WTC11 (cell line): ENCODE results near the gene TBC1D22B. TPM values are rescaled to one million over a fixed set of nuclear protein-coding genes. Genes with fewer than 3 reads are reported as not detected.

Experiments used
- ATAC-seq: fragments of 200-7000 bp; cut with Tn5 transposase; 2 replicates; pipeline ENCODE4 v1.10.0; 2021; ENCODE audit warnings: mild to moderate bottlenecking, moderate library complexity
- CTCF ChIA-PET: fragments of 300-600 bp; sonication (Branson Sonifier 250); formaldehyde crosslinking; loops from one replicate; lab custom pipeline; 2021; ENCODE audit warnings: antibody characterized with exemption; lab: Charles Lee
- POLR2A ChIA-PET: fragments of 350-600 bp; sonication (Branson Sonifier 250); formaldehyde crosslinking; loops from one replicate; lab custom pipeline; 2021; ENCODE audit warnings: antibody characterized with exemption; lab: Charles Lee
- DNase-seq: peaks from one replicate; pipeline ENCODE4 v3.0.0; 2021; ENCODE audit warnings: low spot score
- H3K27ac Mint-ChIP-seq: 2 replicates; pipeline ENCODE4 v1.8.0; 2021; ENCODE audit warnings: mixed read lengths
- H3K27me3 Mint-ChIP-seq: 2 replicates; pipeline ENCODE4 v1.8.0; 2021; ENCODE audit warnings: low read depth, mild to moderate bottlenecking, moderate library complexity, mixed read lengths
- H3K36me3 Mint-ChIP-seq: 2 replicates; pipeline ENCODE4 v1.8.0; 2021; ENCODE audit warnings: mixed read lengths
- H3K4me1 Mint-ChIP-seq: 2 replicates; pipeline ENCODE4 v1.8.0; 2022; ENCODE audit warnings: mixed read lengths
- H3K4me3 Mint-ChIP-seq: 2 replicates; pipeline ENCODE4 v1.8.0; 2021; ENCODE audit warnings: mild to moderate bottlenecking, moderate library complexity, mixed read lengths
- H3K9me3 Mint-ChIP-seq: 2 replicates; pipeline ENCODE4 v1.8.0; 2021; ENCODE audit warnings: mixed read lengths
- ATF1 ChIP-seq: sonication (generic); formaldehyde crosslinking; IDR thresholded peaks from 2 replicates; pipeline ENCODE4 v1.8.1; 2023; ENCODE audit warnings: mild to moderate bottlenecking, moderate library complexity, missing genetic modification reagents
- CREM ChIP-seq: sonication (generic); formaldehyde crosslinking; IDR thresholded peaks from 2 replicates; pipeline ENCODE4 v1.8.1; 2022; ENCODE audit warnings: mild to moderate bottlenecking, missing genetic modification reagents, moderate library complexity
- FOXJ3 ChIP-seq: sonication (generic); formaldehyde crosslinking; IDR thresholded peaks from 2 replicates; pipeline ENCODE4 v1.9.0; 2021; ENCODE audit warnings: missing genetic modification reagents, mild to moderate bottlenecking, borderline replicate concordance
- FOXP1 ChIP-seq: sonication (generic); formaldehyde crosslinking; IDR thresholded peaks from 2 replicates; pipeline ENCODE4 v1.8.0; 2022; ENCODE audit warnings: missing genetic modification reagents, mild to moderate bottlenecking, moderate library complexity, borderline replicate concordance
- MYBL2 ChIP-seq: sonication (generic); formaldehyde crosslinking; IDR thresholded peaks from 2 replicates; pipeline ENCODE4 v1.8.1; 2023; ENCODE audit warnings: mild to moderate bottlenecking, moderate library complexity, missing genetic modification reagents
- NR2C2 ChIP-seq: sonication (generic); formaldehyde crosslinking; IDR thresholded peaks from 2 replicates; pipeline ENCODE4 v1.8.0; 2022; ENCODE audit warnings: mild to moderate bottlenecking, missing genetic modification reagents
- SMAD4 ChIP-seq: sonication (generic); formaldehyde crosslinking; IDR thresholded peaks from 2 replicates; pipeline ENCODE4 v1.8.0; 2022; ENCODE audit warnings: mild to moderate bottlenecking, missing genetic modification reagents
- TCF7 ChIP-seq: sonication (generic); formaldehyde crosslinking; IDR thresholded peaks from 2 replicates; pipeline ENCODE4 v1.8.0; 2022; ENCODE audit warnings: mild to moderate bottlenecking, low read depth, missing genetic modification reagents, moderate library complexity
- TEAD4 ChIP-seq: sonication (generic); formaldehyde crosslinking; IDR thresholded peaks from 2 replicates; pipeline ENCODE4 v1.8.0; 2022; ENCODE audit warnings: mild to moderate bottlenecking, missing genetic modification reagents
- TP53 ChIP-seq: sonication (generic); formaldehyde crosslinking; IDR thresholded peaks from 2 replicates; pipeline ENCODE4 v1.8.1; 2023; ENCODE audit warnings: mild to moderate bottlenecking, missing genetic modification reagents
- ZNF138 ChIP-seq: sonication (generic); formaldehyde crosslinking; conservative IDR thresholded peaks from 2 replicates; pipeline ENCODE4 v1.8.1; 2022; ENCODE audit warnings: mild to moderate bottlenecking, moderate library complexity, missing genetic modification reagents
- ZNF671 ChIP-seq: fragments of 250-450 bp; sonication (Bioruptor Pico); IDR thresholded peaks from 2 replicates; pipeline ENCODE4 v1.8.0; 2021; ENCODE audit warnings: mild to moderate bottlenecking
- total RNA-seq: library from RNA; stranded (reverse); gene quantifications from 3 replicates; pipeline ENCODE4 v1.2.3, GENCODE V29; 2021
- TF ChIP-seq, protein P1 (sequence below): fragments of 250-450 bp; sonication (Bioruptor Pico); IDR thresholded peaks from 2 replicates; pipeline ENCODE4 v1.8.0; 2021; ENCODE audit warnings: mild to moderate bottlenecking
- TF ChIP-seq, protein P2 (sequence below): sonication (generic); formaldehyde crosslinking; IDR thresholded peaks from 2 replicates; pipeline ENCODE4 v1.8.1; 2023; ENCODE audit warnings: mild to moderate bottlenecking, missing genetic modification reagents
- TF ChIP-seq, protein P3 (sequence below): sonication (generic); formaldehyde crosslinking; IDR thresholded peaks from 2 replicates; pipeline ENCODE4 v1.8.1; 2022; ENCODE audit warnings: mild to moderate bottlenecking, moderate library complexity, missing genetic modification reagents
- TF ChIP-seq, protein P4 (sequence below): sonication (generic); formaldehyde crosslinking; IDR thresholded peaks from 2 replicates; pipeline ENCODE4 v1.8.1; 2023; ENCODE audit warnings: mild to moderate bottlenecking, missing genetic modification reagents, moderate library complexity
- TF ChIP-seq, protein P5 (sequence below): sonication (generic); formaldehyde crosslinking; IDR thresholded peaks from 2 replicates; pipeline ENCODE4 v1.8.1; 2023; ENCODE audit warnings: mild to moderate bottlenecking, moderate library complexity, missing genetic modification reagents
- TF ChIP-seq, protein P6 (sequence below): sonication (generic); formaldehyde crosslinking; conservative IDR thresholded peaks from 2 replicates; pipeline ENCODE4 v1.8.1; 2022; ENCODE audit warnings: mild to moderate bottlenecking, missing genetic modification reagents
- TF ChIP-seq, protein P7 (sequence below): sonication (generic); formaldehyde crosslinking; IDR thresholded peaks from 2 replicates; pipeline ENCODE4 v1.8.1; 2022; ENCODE audit warnings: mild to moderate bottlenecking, missing genetic modification reagents, moderate library complexity, borderline replicate concordance

TBC1D22B gene
- total RNA-seq, 1 experiment from 2014 or later: 16.4 TPM

DNA sequence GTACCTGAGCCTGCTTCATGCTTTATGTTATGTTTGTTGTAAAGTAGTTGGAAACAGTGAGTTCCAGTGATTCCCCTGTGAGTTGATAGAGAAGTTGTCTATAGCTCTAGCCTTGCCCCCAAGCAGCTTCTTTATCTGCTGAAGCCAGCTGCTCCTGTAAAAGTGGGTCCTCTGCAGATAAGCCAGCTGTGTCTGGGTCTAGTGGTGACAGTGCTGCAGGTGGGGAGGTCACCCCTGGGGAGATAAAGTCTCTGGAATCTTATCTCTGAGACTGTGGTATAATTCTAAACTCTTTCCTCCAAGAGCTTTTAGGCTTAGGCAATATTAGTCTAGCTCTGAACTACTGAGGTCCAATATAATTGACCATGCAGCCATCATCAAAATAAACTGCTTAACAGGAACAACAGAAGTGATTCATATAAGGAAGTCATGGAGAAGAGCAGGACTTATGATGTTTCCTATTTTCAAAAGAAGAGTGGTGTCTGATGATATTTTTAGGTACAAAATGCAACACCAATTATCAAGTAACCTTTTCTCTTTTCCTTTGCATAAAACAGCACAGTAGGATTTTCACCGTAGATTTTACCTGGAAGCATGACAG lies 44.6 kb downstream of the TBC1D22B start:
- Mint-ChIP-seq H3K4me1 (no peaks in the 10 kb centered on the region), H3K27me3 (no peaks in the 10 kb centered on the region), H3K36me3 (peaks cover 28% of the 10 kb centered on the region), H3K4me3 (no peak overlapping the region), H3K9me3 (peaks cover 6% of the 10 kb centered on the region; the same call in 1 of the 2 replicates), H3K27ac (no peak overlapping the region)
- TF ChIP-seq SMAD4 (CRISPR knock-in tag) (no peak), CREM (CRISPR knock-in tag) (no peak), FOXJ3 (CRISPR knock-in tag) (no peak), NR2C2 (CRISPR knock-in tag) (no peak), ATF1 (CRISPR knock-in tag) (no peak)
- TF ChIP-seq, protein P1, sequence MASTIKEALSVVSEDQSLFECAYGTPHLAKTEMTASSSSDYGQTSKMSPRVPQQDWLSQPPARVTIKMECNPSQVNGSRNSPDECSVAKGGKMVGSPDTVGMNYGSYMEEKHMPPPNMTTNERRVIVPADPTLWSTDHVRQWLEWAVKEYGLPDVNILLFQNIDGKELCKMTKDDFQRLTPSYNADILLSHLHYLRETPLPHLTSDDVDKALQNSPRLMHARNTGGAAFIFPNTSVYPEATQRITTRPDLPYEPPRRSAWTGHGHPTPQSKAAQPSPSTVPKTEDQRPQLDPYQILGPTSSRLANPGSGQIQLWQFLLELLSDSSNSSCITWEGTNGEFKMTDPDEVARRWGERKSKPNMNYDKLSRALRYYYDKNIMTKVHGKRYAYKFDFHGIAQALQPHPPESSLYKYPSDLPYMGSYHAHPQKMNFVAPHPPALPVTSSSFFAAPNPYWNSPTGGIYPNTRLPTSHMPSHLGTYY (CRISPR knock-in tag): no peak
- TF ChIP-seq, protein P2, sequence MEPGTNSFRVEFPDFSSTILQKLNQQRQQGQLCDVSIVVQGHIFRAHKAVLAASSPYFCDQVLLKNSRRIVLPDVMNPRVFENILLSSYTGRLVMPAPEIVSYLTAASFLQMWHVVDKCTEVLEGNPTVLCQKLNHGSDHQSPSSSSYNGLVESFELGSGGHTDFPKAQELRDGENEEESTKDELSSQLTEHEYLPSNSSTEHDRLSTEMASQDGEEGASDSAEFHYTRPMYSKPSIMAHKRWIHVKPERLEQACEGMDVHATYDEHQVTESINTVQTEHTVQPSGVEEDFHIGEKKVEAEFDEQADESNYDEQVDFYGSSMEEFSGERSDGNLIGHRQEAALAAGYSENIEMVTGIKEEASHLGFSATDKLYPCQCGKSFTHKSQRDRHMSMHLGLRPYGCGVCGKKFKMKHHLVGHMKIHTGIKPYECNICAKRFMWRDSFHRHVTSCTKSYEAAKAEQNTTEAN (CRISPR knock-in tag): no peak
- TF ChIP-seq, protein P3, sequence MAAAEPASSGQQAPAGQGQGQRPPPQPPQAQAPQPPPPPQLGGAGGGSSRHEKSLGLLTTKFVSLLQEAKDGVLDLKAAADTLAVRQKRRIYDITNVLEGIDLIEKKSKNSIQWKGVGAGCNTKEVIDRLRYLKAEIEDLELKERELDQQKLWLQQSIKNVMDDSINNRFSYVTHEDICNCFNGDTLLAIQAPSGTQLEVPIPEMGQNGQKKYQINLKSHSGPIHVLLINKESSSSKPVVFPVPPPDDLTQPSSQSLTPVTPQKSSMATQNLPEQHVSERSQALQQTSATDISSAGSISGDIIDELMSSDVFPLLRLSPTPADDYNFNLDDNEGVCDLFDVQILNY (CRISPR knock-in tag): no peak
- TF ChIP-seq, protein P4, sequence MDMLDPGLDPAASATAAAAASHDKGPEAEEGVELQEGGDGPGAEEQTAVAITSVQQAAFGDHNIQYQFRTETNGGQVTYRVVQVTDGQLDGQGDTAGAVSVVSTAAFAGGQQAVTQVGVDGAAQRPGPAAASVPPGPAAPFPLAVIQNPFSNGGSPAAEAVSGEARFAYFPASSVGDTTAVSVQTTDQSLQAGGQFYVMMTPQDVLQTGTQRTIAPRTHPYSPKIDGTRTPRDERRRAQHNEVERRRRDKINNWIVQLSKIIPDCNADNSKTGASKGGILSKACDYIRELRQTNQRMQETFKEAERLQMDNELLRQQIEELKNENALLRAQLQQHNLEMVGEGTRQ (CRISPR knock-in tag): no peak
- CTCF ChIA-PET: interaction anchor here (1.8 kb wide), 1 partner anchor 13 kb away, joined by 4 read pairs; no protein-coding TSS in a partner anchor
- ATAC-seq (no peak), DNase-seq (no peak)
- POLR2A ChIA-PET: no interaction called here

DNA sequence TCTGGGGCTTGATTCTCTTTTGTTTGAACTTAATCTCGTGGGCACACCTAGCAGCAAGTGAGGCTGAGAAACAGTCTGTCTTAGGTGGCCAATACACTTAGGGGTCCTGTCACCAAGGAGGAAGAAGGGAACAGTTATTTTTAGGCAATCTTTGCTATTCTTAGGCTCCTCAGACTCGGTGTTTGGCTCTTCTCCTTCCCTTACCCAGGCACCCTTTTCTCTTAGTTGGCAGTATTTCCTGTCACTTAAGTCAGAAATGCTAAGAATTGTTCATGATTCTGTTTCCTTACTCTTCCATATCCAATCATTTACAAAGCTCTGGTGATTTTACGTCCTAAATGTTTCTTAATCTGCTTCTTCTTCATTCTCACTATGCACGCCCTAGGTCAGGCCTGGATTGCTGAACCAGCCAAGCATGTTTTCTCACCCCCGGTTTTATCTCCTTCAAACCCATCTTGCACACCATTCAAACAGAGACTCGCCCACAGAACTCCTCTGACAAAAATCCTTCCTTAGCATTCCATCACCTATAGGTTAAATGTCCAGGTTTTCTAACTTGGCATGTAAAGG lies 45.6 kb downstream of the TBC1D22B start:
- Mint-ChIP-seq H3K27ac (no peak overlapping the region; the same call in 1 of the 2 replicates), H3K4me1 (no peaks in the 10 kb centered on the region), H3K4me3 (no peak overlapping the region), H3K36me3 (peaks cover 20% of the 10 kb centered on the region), H3K27me3 (no peaks in the 10 kb centered on the region), H3K9me3 (no peaks in the 10 kb centered on the region)
- no peak for ATAC-seq
- CTCF ChIA-PET: interaction anchor here (0.6 to 1.8 kb wide), 6 partner anchors 10 to 285 kb away, joined by 3 to 11 read pairs (median 4); no protein-coding TSS in a partner anchor
- POLR2A ChIA-PET: no interaction called here
- TF ChIP-seq FOXP1 (CRISPR knock-in tag): no peak
- no peak for TF ChIP-seq ZNF138
- TF ChIP-seq MYBL2 (CRISPR knock-in tag): no peak
- no peak for DNase-seq

DNA sequence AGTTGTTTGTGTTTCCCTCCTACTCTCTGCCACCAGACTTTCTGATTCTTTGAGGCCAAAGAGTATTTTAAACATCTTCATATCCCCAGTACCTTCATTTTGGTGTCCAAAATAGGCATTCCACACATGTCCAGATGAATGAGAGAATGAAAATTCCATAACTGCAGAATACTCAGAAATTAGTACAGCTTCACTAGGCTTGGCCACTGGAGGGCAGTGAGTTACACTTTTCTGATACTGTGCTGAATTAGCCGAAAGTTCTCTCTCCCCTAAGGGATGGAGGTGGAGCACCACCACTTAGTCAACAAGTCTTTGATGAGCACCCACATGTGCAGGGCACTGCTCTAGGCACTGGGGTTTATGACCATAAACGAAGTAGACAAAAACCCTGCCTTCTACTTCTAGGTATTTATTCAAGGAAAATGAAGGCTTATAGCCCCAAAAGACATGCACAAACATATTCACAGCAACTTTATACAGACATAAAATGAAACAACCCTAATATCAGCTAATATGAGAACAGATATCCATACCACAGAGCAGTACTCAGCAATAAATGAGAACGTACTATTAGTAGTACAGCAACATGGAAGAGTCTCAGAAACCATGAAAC lies 46.4 kb downstream of the TBC1D22B start:
- no peak overlapping the region for H3K27ac Mint-ChIP-seq
- CTCF ChIA-PET: interaction anchor here (0.6 to 1.8 kb wide), 7 partner anchors 10 to 487 kb away, joined by 3 to 11 read pairs (median 3); no protein-coding TSS in a partner anchor
- H3K4me1 Mint-ChIP-seq: no peaks in the 10 kb centered on the region
- POLR2A ChIA-PET: interaction anchor here (0.7 kb wide), 1 partner anchor 11 kb away, joined by 3 read pairs; no protein-coding TSS in a partner anchor
- no peak overlapping the region for H3K4me3 Mint-ChIP-seq
- DNase-seq (no peak), ATAC-seq (peak; percentile 69)
- H3K27me3 Mint-ChIP-seq: no peaks in the 10 kb centered on the region
- H3K36me3 Mint-ChIP-seq: peaks cover 17% of the 10 kb centered on the region; the same call in 1 of the 2 replicates
- H3K9me3 Mint-ChIP-seq: no peaks in the 10 kb centered on the region
- TF ChIP-seq, protein P5, sequence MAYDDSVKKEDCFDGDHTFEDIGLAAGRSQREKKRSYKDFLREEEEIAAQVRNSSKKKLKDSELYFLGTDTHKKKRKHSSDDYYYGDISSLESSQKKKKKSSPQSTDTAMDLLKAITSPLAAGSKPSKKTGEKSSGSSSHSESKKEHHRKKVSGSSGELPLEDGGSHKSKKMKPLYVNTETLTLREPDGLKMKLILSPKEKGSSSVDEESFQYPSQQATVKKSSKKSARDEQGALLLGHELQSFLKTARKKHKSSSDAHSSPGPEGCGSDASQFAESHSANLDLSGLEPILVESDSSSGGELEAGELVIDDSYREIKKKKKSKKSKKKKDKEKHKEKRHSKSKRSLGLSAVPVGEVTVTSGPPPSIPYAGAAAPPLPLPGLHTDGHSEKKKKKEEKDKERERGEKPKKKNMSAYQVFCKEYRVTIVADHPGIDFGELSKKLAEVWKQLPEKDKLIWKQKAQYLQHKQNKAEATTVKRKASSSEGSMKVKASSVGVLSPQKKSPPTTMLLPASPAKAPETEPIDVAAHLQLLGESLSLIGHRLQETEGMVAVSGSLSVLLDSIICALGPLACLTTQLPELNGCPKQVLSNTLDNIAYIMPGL: no peak
- TF ChIP-seq ZNF671 (CRISPR knock-in tag): no peak
- TF ChIP-seq, protein P6, sequence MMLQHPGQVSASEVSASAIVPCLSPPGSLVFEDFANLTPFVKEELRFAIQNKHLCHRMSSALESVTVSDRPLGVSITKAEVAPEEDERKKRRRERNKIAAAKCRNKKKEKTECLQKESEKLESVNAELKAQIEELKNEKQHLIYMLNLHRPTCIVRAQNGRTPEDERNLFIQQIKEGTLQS: no peak
- TF ChIP-seq TCF7: no peak
- TF ChIP-seq, protein P1 (CRISPR knock-in tag): no peak
- TF ChIP-seq, protein P4 (CRISPR knock-in tag): no peak
- no peak for TF ChIP-seq TP53
- TF ChIP-seq, protein P7, sequence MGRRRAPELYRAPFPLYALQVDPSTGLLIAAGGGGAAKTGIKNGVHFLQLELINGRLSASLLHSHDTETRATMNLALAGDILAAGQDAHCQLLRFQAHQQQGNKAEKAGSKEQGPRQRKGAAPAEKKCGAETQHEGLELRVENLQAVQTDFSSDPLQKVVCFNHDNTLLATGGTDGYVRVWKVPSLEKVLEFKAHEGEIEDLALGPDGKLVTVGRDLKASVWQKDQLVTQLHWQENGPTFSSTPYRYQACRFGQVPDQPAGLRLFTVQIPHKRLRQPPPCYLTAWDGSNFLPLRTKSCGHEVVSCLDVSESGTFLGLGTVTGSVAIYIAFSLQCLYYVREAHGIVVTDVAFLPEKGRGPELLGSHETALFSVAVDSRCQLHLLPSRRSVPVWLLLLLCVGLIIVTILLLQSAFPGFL: no peak
- TF ChIP-seq ZNF138: no peak
- no peak for TF ChIP-seq TEAD4
